Keratinocyte (primary cell): ENCODE results near the gene ZP4. TPM values are rescaled to one million over a fixed set of nuclear protein-coding genes. Genes with fewer than 3 reads are reported as not detected.

Source experiments
- DNase-seq: peaks from one replicate; pipeline ENCODE4 v3.0.0-alpha.2; 2011; ENCODE audit warnings: low read depth, missing footprints, low spot score
- FAIRE-seq: peaks from 2 replicates; lab custom pipeline; 2011; peaks lifted over from hg19 to GRCh38; lab: Jason Lieb, UNC
- H2AFZ ChIP-seq: 2 replicates; pipeline ENCODE4 v1.6.0; 2012; ENCODE audit warnings: low read length, control low read depth, inconsistent platforms; ENCODE audit not compliant: control insufficient read depth
- H3K27ac ChIP-seq: 2 replicates; pipeline ENCODE4 v1.5.1; 2011; ENCODE audit warnings: low read length; ENCODE audit not compliant: control insufficient read depth, insufficient read depth
- H3K27me3 ChIP-seq: 3 replicates; pipeline ENCODE4 v1.6.0; 2011; ENCODE audit warnings: low read length; ENCODE audit not compliant: control insufficient read depth, insufficient read depth; ENCODE audit errors: extremely low read depth
- H3K36me3 ChIP-seq, 2 experiments: 2 replicates in 1 of 2; 3 replicates in 1 of 2; pipeline ENCODE4 v1.5.1; 2011; ENCODE audit warnings: low read length in 2 of 2, mild to moderate bottlenecking in 1 of 2; ENCODE audit not compliant: control insufficient read depth in 2 of 2, insufficient read depth in 2 of 2; ENCODE audit errors: extremely low read depth in 1 of 2
- H3K4me1 ChIP-seq: 3 replicates; pipeline ENCODE4 v1.5.1; 2011; ENCODE audit warnings: low read length; ENCODE audit not compliant: control insufficient read depth, insufficient read depth; ENCODE audit errors: extremely low read depth
- H3K4me2 ChIP-seq: 3 replicates; pipeline ENCODE4 v1.6.0; 2011; ENCODE audit warnings: low read depth, low read length; ENCODE audit not compliant: control insufficient read depth, insufficient read depth; ENCODE audit errors: extremely low read depth
- H3K4me3 ChIP-seq, 3 experiments: fragments of 200-600 bp in 1 of 3; sonication (generic) in 1 of 3; 2 replicates in 2 of 3; 3 replicates in 1 of 3; pipeline ENCODE4 v1.5.1; 2011 to 2016; ENCODE audit warnings: low read length in 3 of 3, mild to moderate bottlenecking in 3 of 3, control low read depth in 2 of 3, inconsistent platforms in 1 of 3, low read depth in 1 of 3, mixed read lengths in 1 of 3, mixed run types in 1 of 3, moderate library complexity in 1 of 3; ENCODE audit not compliant: control insufficient read depth in 2 of 3, insufficient read depth in 2 of 3; ENCODE audit errors: extremely low read depth in 1 of 3
- H3K79me2 ChIP-seq: 2 replicates; pipeline ENCODE4 v1.6.0; 2012; ENCODE audit warnings: low read length; ENCODE audit not compliant: control insufficient read depth, insufficient read depth
- H3K9ac ChIP-seq: 3 replicates; pipeline ENCODE4 v1.6.0; 2011; ENCODE audit warnings: low read length; ENCODE audit not compliant: control insufficient read depth, insufficient read depth; ENCODE audit errors: extremely low read depth
- H3K9me1 ChIP-seq: 3 replicates; pipeline ENCODE4 v1.6.0; 2011; ENCODE audit warnings: low read length; ENCODE audit not compliant: control insufficient read depth, insufficient read depth; ENCODE audit errors: extremely low read depth
- H3K9me3 ChIP-seq: 2 replicates; pipeline ENCODE4 v1.5.1; 2012; ENCODE audit warnings: low read depth, low read length; ENCODE audit not compliant: control insufficient read depth
- H4K20me1 ChIP-seq: 3 replicates; pipeline ENCODE4 v1.6.0; 2011; ENCODE audit warnings: low read length; ENCODE audit not compliant: control insufficient read depth, insufficient read depth; ENCODE audit errors: extremely low read depth
- EZH2 ChIP-seq: IDR thresholded peaks from one replicate; pipeline ENCODE4 v1.6.1; 2012; ENCODE audit warnings: inconsistent platforms, mild to moderate bottlenecking, low read length, moderate library complexity
- dilution Hi-C: fragments of 300-500 bp; cut with MboI; formaldehyde crosslinking; loops from one replicate; pipeline ENCODE4 v1.7.0; 2020; ENCODE audit warnings: low sequenced_read_pairs; ENCODE audit not compliant: extremely low pct_ligation_motif_present
- polyA plus RNA-seq, 5 experiments: library from polyadenylated mRNA; depleted of rRNA in 3 of 5; stranded (reverse) in 3 of 5; stranded (forward) in 1 of 5; unstranded in 1 of 5; fragments of >200 nt; gene quantifications; 1 replicate in 1 of 5; 2 replicates in 3 of 5; 3 replicates in 1 of 5; pipeline versions ENCODE4 v1.2.1 to v1.2.3, GENCODE V29; 2011 to 2012; ENCODE audit warnings: missing spikeins in 2 of 5, low read depth in 1 of 5, low replicate concordance in 1 of 5
- TF ChIP-seq, protein P1 (sequence below), 3 experiments: IDR thresholded peaks in 1 of 3; conservative IDR thresholded peaks in 1 of 3; optimal IDR thresholded peaks in 1 of 3; 2 replicates in 2 of 3; 3 replicates in 1 of 3; pipeline versions ENCODE3 to v1.5.1; 2011; ENCODE audit warnings: low read length in 3 of 3, mild to moderate bottlenecking in 3 of 3, moderate library complexity in 2 of 3, control low read depth in 1 of 3, inconsistent platforms in 1 of 3; ENCODE audit not compliant: insufficient read depth in 2 of 3; ENCODE audit errors: extremely low read depth in 1 of 3

The ZP4 gene
- polyA plus RNA-seq, 1 donor (not counting 4 experiments of a cell fraction or from before 2014, with no cell fraction given): 0.31 TPM

DNA sequence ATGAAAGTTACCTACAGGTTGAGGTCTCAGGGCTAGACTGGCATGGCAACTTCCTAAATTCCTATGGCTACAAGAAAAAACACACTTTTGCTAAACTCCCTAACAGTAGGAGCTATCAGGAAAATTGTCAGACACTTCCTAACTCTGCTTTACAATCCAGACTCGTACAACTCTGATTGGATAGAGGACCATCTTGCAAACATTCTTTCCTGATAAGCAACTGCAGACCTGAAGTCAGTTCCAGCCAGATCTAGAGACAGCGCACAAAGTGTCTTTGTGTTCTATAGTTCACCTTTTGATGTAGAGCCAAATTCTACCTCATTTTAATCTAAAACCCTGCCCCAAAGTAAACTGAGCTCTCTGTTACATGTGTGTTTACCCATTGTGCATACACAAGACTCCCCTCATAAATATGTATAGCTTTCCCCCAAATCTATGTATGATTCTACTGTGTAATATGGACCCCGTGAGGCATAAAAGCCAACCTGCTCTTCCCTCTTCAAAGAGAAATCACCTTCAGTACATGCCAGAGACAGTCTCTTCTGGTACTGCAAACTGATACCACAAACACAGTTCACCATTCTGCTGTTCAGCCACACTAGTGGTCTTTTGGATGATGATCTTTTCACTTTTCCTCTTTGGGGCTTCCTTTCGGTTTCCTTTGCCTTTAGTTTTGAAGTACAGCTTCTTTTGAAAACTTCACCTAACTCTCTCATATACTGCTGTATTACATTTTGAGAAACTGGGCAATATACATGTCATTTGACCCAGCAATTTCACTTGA is 21.7 kb downstream of the ZP4 start:
- dilution Hi-C loops: no loop called here

DNA sequence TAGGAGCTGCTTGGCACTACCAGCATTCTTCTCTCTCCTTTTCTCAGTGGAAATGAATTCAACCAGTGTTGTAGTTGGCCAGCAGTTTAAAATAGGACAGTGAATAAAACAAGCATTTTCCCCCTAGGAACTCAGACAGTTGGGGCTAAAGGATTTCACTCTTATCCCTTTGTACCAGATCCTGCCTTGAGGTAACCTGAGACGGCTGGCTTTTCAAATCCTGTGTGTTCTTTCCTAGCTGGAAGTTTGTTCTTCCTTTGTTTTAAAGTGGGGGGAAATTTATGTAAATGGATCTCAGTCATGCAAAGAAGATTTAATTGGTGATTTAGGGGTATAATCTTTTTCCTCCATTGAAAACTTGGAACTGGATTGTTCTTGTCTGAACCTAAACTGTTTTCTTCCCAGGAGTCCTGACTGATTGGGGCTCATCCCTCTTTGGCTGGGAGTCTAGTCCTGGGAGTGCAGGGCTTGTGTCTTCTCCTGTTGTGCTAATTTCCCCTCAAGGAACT is 23.3 kb downstream of the ZP4 start:
- Histone ChIP-seq H3K4me3 (no peak overlapping the region), H3K4me1 (no peaks in the 10 kb centered on the region), H3K27me3 (no peaks in the 10 kb centered on the region), H3K4me2 (no peak overlapping the region), H3K36me3 (no peaks in the 10 kb centered on the region), H3K9me3 (no peaks in the 10 kb centered on the region), H3K79me2 (no peaks in the 10 kb centered on the region), H4K20me1 (no peaks in the 10 kb centered on the region), H2AFZ (no peak overlapping the region), H3K9ac (no peak overlapping the region), H3K27ac (no peak overlapping the region), H3K9me1 (no peaks in the 10 kb centered on the region)
- dilution Hi-C loops: no loop called here
- no peak for DNase-seq
- TF ChIP-seq, protein P1, sequence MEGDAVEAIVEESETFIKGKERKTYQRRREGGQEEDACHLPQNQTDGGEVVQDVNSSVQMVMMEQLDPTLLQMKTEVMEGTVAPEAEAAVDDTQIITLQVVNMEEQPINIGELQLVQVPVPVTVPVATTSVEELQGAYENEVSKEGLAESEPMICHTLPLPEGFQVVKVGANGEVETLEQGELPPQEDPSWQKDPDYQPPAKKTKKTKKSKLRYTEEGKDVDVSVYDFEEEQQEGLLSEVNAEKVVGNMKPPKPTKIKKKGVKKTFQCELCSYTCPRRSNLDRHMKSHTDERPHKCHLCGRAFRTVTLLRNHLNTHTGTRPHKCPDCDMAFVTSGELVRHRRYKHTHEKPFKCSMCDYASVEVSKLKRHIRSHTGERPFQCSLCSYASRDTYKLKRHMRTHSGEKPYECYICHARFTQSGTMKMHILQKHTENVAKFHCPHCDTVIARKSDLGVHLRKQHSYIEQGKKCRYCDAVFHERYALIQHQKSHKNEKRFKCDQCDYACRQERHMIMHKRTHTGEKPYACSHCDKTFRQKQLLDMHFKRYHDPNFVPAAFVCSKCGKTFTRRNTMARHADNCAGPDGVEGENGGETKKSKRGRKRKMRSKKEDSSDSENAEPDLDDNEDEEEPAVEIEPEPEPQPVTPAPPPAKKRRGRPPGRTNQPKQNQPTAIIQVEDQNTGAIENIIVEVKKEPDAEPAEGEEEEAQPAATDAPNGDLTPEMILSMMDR (optimal IDR thresholded peaks at IDR 0.05 in 1 of 3, IDR thresholded peaks at IDR 0.05 in 1 of 3, conservative IDR thresholded peaks at IDR 0.05 in 1 of 3; ENCODE audit: extremely low read depth in 1 of 3, insufficient read depth in 2 of 3, low read length in 3 of 3): no peak
- no peak for TF ChIP-seq EZH2
- FAIRE-seq: no peak

More for the DNA sequence above, 21.7 kb downstream of the ZP4 start:
- H3K9me3 ChIP-seq: no peaks in the 10 kb centered on the region
- peaks cover 9% of the 10 kb centered on the region for H3K4me1 ChIP-seq
- no peak overlapping the region for H3K9ac ChIP-seq
- H3K79me2 ChIP-seq: no peaks in the 10 kb centered on the region
- no peaks in the 10 kb centered on the region for H3K9me1 ChIP-seq
- no peaks in the 10 kb centered on the region for H3K27me3 ChIP-seq
- no peak overlapping the region for H3K27ac ChIP-seq
- H3K36me3 ChIP-seq: no peaks in the 10 kb centered on the region
- TF ChIP-seq, protein P1 (optimal IDR thresholded peaks at IDR 0.05 in 1 of 3, IDR thresholded peaks at IDR 0.05 in 1 of 3, conservative IDR thresholded peaks at IDR 0.05 in 1 of 3; ENCODE audit: extremely low read depth in 1 of 3, insufficient read depth in 2 of 3, low read length in 3 of 3): no peak
- TF ChIP-seq EZH2: no peak
- H2AFZ ChIP-seq: no peak overlapping the region
- H3K4me2 ChIP-seq: no peak overlapping the region
- H4K20me1 ChIP-seq: no peaks in the 10 kb centered on the region
- no peak for DNase-seq
- H3K4me3 ChIP-seq: no peak overlapping the region
- FAIRE-seq: no peak
